ENCODE measurements around the gene HAP1.

Gene HAP1

GRCh38 chr17:41762391-41762790 lies 27.9 kb upstream of the HAP1 start:
- H3K27ac ChIP-seq, result no peak overlapping the region
- TF ChIP-seq ZFX (IDR thresholded peaks at IDR 0.05; ENCODE audit: borderline replicate concordance) (no peak), CTCF (IDR thresholded peaks at IDR 0.05) (no peak)

DNA sequence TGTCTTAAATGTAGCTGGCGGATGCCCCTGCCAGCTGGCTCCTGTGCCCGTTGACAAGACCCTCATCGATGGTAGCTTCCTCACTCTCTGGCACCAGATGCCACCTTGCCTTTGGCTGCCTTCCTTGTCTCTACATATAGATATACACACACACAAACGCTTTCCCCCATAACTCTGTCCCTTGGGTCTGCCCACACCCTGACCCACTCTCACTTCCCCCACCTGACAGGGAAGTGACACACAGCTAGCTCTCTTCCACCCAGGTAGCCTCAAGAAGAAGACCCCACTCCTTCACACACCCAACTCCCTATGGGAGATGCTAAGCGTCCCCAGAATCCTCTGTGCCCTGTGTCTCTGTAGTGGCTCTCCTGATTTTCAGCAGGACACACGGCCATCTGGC lies 26.4 kb upstream of the HAP1 start:
- no peak overlapping the region for H3K27ac ChIP-seq
- TF ChIP-seq ZFX (IDR thresholded peaks at IDR 0.05; ENCODE audit: borderline replicate concordance) (no peak), CTCF (IDR thresholded peaks at IDR 0.05) (no peak)

DNA sequence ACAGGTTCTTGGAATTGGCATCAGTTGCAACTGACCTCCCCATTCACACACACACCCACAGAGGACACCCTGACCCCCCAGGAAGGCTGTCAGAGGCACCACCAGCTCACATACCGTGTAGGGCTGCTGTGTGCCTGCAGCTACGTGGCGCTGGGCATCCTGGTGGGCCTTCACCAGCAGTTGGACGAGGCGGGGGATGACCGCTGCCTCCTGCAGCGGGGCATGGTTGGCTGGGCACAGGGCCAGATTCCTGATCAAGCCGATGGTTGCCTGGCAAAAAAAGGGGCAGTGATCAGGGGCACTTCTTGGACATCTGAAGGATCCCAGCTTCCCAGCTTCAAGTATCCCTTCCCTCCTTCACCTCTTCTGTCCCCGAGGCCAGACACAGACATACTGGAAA lies 24.2 kb upstream of the HAP1 start:
- H3K27ac ChIP-seq, result no peak overlapping the region
- TF ChIP-seq CTCF (IDR thresholded peaks at IDR 0.05) (no peak), ZFX (IDR thresholded peaks at IDR 0.05; ENCODE audit: borderline replicate concordance) (no peak)

- no peak overlapping the region for H3K27ac ChIP-seq
- TF ChIP-seq CTCF (IDR thresholded peaks at IDR 0.05) (no peak), ZFX (IDR thresholded peaks at IDR 0.05; ENCODE audit: borderline replicate concordance) (no peak)
Measured at GRCh38 chr17:41754066-41754465, 19.6 kb upstream of the HAP1 start.

- no peak for TF ChIP-seq ZFX (IDR thresholded peaks at IDR 0.05; ENCODE audit: borderline replicate concordance)
- no peak for TF ChIP-seq CTCF (IDR thresholded peaks at IDR 0.05)
- no peak overlapping the region for H3K27ac ChIP-seq
Measured at GRCh38 chr17:41751288-41751687, 16.8 kb upstream of the HAP1 start.

GRCh38 chr17:41750862-41751261 lies 16.4 kb upstream of the HAP1 start:
- TF ChIP-seq CTCF (IDR thresholded peaks at IDR 0.05) (no peak), ZFX (IDR thresholded peaks at IDR 0.05; ENCODE audit: borderline replicate concordance) (no peak)
- no peak overlapping the region for H3K27ac ChIP-seq

GRCh38 chr17:41748275-41748674 lies 13.8 kb upstream of the HAP1 start:
- no peak for TF ChIP-seq ZFX (IDR thresholded peaks at IDR 0.05; ENCODE audit: borderline replicate concordance)
- no peak for TF ChIP-seq CTCF (IDR thresholded peaks at IDR 0.05)
- no peak overlapping the region for H3K27ac ChIP-seq
